SK-N-SH (cell line): ENCODE measurements around the gene PCNX2. TPM values are rescaled to one million over a fixed set of nuclear protein-coding genes. Genes with fewer than 3 reads are reported as not detected.

Experiments used
- CTCF ChIA-PET: fragments of 300-600, 350-600 bp; formaldehyde crosslinking; extraction: SDS; loops from one replicate; lab custom pipeline; 2021; lab: Yijun Ruan, JAX
- POLR2A ChIA-PET: fragments of 350-600 bp; sonication (Branson Sonifier 250); formaldehyde crosslinking; extraction: SDS; loops from one replicate; lab custom pipeline; 2020; ENCODE audit warnings: antibody characterized with exemption, inconsistent platforms; lab: Yijun Ruan, JAX
- DNase-seq: peaks from one replicate; pipeline ENCODE4 v3.0.0; 2012
- H2AFZ ChIP-seq: fragments of 200-600 bp; sonication (generic); 2 replicates; pipeline ENCODE4 v1.8.1; 2016; ENCODE audit warnings: antibody characterized with exemption, mild to moderate bottlenecking, low read depth
- H3F3A ChIP-seq: fragments of 200-600 bp; sonication (generic); replicated peaks from 2 replicates; pipeline ENCODE3; 2016; ENCODE audit warnings: antibody characterized with exemption, mild to moderate bottlenecking; ENCODE audit not compliant: insufficient read depth
- H3K27ac ChIP-seq, 2 experiments: fragments of 200-500 bp in 1 of 2; fragments of 200-600 bp in 1 of 2; sonication (Bioruptor generic) in 1 of 2; sonication (generic), shearing (Covaris generic) in 1 of 2; 2 replicates each; pipeline versions ENCODE4 v1.5.1 to v1.6.1; 2014 to 2016; ENCODE audit warnings: low read depth in 2 of 2, inconsistent platforms in 1 of 2, low read length in 1 of 2, mild to moderate bottlenecking in 1 of 2, mixed read lengths in 1 of 2
- H3K27me3 ChIP-seq: fragments of 200-600 bp; sonication (generic), shearing (Covaris generic); 2 replicates; pipeline ENCODE4 v1.6.1; 2016; ENCODE audit warnings: mixed run types; ENCODE audit not compliant: insufficient read depth
- H3K36me3 ChIP-seq, 2 experiments: fragments of 200-500 bp in 1 of 2; fragments of 200-600 bp in 1 of 2; sonication (Bioruptor generic) in 1 of 2; sonication (generic) in 1 of 2; replicated peaks in 1 of 2; 2 replicates each; pipeline versions ENCODE3 to v1.5.1; 2014 to 2016; ENCODE audit warnings: low read length in 1 of 2, mild to moderate bottlenecking in 1 of 2; ENCODE audit not compliant: insufficient read depth in 2 of 2, control insufficient read depth in 1 of 2
- H3K4me1 ChIP-seq, 2 experiments: fragments of 200-500 bp in 1 of 2; fragments of 200-600 bp in 1 of 2; sonication (Bioruptor generic) in 1 of 2; sonication (generic), shearing (Covaris generic) in 1 of 2; 2 replicates each; pipeline versions ENCODE4 v1.5.1 to v1.6.1; 2014 to 2016; ENCODE audit warnings: low read depth in 1 of 2, low read length in 1 of 2, mixed run types in 1 of 2; ENCODE audit not compliant: insufficient read depth in 2 of 2, control insufficient read depth in 1 of 2
- H3K4me2 ChIP-seq: fragments of 200-600 bp; sonication (generic), shearing (Covaris generic); 2 replicates; pipeline ENCODE4 v1.6.1; 2017; ENCODE audit warnings: mixed run types
- H3K4me3 ChIP-seq, 2 experiments: fragments of 200-500 bp in 1 of 2; fragments of 200-600 bp in 1 of 2; sonication (Bioruptor generic) in 1 of 2; sonication (generic), shearing (Covaris generic) in 1 of 2; 2 replicates each; pipeline versions ENCODE4 v1.5.1 to v1.8.1; 2014 to 2016; ENCODE audit warnings: low read depth in 2 of 2, inconsistent platforms in 1 of 2, low read length in 1 of 2, mild to moderate bottlenecking in 1 of 2, mixed read lengths in 1 of 2, moderate library complexity in 1 of 2
- H3K79me2 ChIP-seq: fragments of 200-600 bp; sonication (generic); 2 replicates; pipeline ENCODE4 v1.8.1; 2017; ENCODE audit warnings: mild to moderate bottlenecking; ENCODE audit not compliant: insufficient read depth
- H3K9ac ChIP-seq: fragments of 200-600 bp; sonication (generic); 2 replicates; pipeline ENCODE4 v1.6.1; 2017; ENCODE audit warnings: mixed run types
- H3K9me2 ChIP-seq: fragments of 200-600 bp; sonication (generic); 2 replicates; pipeline ENCODE4 v1.6.1; 2017; ENCODE audit warnings: mixed run types
- H3K9me3 ChIP-seq: fragments of 200-600 bp; sonication (generic); 2 replicates; pipeline ENCODE4 v1.6.1; 2017; ENCODE audit warnings: mixed run types, mild to moderate bottlenecking, moderate library complexity
- H4K20me1 ChIP-seq: fragments of 200-600 bp; sonication (generic); 2 replicates; pipeline ENCODE4 v1.6.1; 2017; ENCODE audit warnings: mild to moderate bottlenecking, mixed run types; ENCODE audit not compliant: insufficient read depth
- CHD2 ChIP-seq: fragments of 150-350 bp; IDR thresholded peaks from 2 replicates; pipeline ENCODE4 v1.6.1; 2018; ENCODE audit warnings: low read length; ENCODE audit not compliant: partially characterized antibody
- FOSL2 ChIP-seq: IDR thresholded peaks from 2 replicates; pipeline ENCODE4 v1.4.0; 2012; ENCODE audit warnings: low read depth, mild to moderate bottlenecking, moderate library complexity, borderline replicate concordance
- GATA2 ChIP-seq: sonication (generic); formaldehyde crosslinking; IDR thresholded peaks from 2 replicates; pipeline ENCODE4 v1.5.0; 2020; ENCODE audit warnings: mild to moderate bottlenecking, missing genetic modification reagents
- IRF3 ChIP-seq: fragments of 150-350 bp; IDR thresholded peaks from 2 replicates; pipeline ENCODE4 v1.6.1; 2016; ENCODE audit warnings: mild to moderate bottlenecking, low read depth, low read length
- JUND ChIP-seq: IDR thresholded peaks from 2 replicates; pipeline ENCODE4 v1.4.0; 2012
- MAX ChIP-seq: IDR thresholded peaks from 2 replicates; pipeline ENCODE4 v1.4.0; 2012; ENCODE audit warnings: low read depth
- RAD21 ChIP-seq: IDR thresholded peaks from 2 replicates; pipeline ENCODE4 v1.6.1; 2012; ENCODE audit warnings: mild to moderate bottlenecking, low read length
- SIN3A ChIP-seq: IDR thresholded peaks from 2 replicates; pipeline ENCODE4 v1.6.1; 2012; ENCODE audit warnings: low read depth, mild to moderate bottlenecking, low read length, moderate library complexity, borderline replicate concordance
- SMC3 ChIP-seq: IDR thresholded peaks from 2 replicates; pipeline ENCODE4 v1.6.1; 2012; ENCODE audit warnings: low read depth, low read length, improper control_type of control experiment
- USF1 ChIP-seq: IDR thresholded peaks from 2 replicates; pipeline ENCODE4 v1.4.0; 2012; ENCODE audit warnings: low read depth, borderline replicate concordance
- WGBS: methylation state at CpG from one replicate; pipeline ENCODE4 v1.1.6; 2017; ENCODE audit warnings: low lambda C conversion rate; 5-methylcytosine and 5-hydroxymethylcytosine counted together
- polyA plus RNA-seq, 3 experiments: library from polyadenylated mRNA; depleted of rRNA; stranded (reverse); fragments of >200 nt; gene quantifications; 2 replicates each; pipeline ENCODE4 v1.2.3, GENCODE V29; 2012
- TF ChIP-seq, protein P1 (sequence below): fragments of 150-350 bp; IDR thresholded peaks from 2 replicates; pipeline ENCODE4 v1.6.1; 2017; ENCODE audit warnings: antibody characterized with exemption, low read length, low read depth, borderline replicate concordance

Gene PCNX2
- polyA plus RNA-seq, 1 of the 3 experiments (the other 2 are of a cell fraction) = 10.6 TPM

DNA sequence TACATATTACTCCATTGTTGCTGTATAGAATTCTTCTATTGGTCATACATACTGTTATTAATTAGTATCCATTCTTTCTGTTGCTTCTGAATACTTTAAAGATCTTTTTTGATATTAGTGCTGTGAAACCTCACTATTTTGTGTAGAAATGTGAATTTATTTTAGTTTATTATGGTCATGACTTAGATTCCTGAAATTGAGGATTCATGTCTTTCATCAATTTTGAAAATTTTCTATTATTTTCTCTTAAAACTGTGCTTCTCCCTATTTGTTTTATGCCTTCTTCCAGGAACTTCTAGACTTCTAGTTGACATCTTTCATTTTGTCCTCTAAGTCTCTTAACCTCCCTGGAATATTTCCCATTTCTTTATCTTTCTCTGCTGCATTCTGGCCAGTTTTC lies 232.1 kb downstream of the PCNX2 start:
- Histone ChIP-seq H3K4me1 (no peaks in the 10 kb centered on the region), H2AFZ (no peak overlapping the region), H3K27ac (no peak overlapping the region), H3K4me2 (no peak overlapping the region), H4K20me1 (no peaks in the 10 kb centered on the region), H3K9me3 (no peaks in the 10 kb centered on the region), H3K36me3 (no peaks in the 10 kb centered on the region), H3K27me3 (no peaks in the 10 kb centered on the region), H3K79me2 (no peaks in the 10 kb centered on the region), H3K9ac (no peak overlapping the region), H3K4me3 (no peak overlapping the region), H3K9me2 (no peaks in the 10 kb centered on the region)
- no peak for DNase-seq
- POLR2A ChIA-PET = no interaction called here
- CTCF ChIA-PET = interaction anchor here (0.6 to 1.5 kb wide), 2 partner anchors 18 to 589 kb away, joined by 3 to 4 read pairs; no protein-coding TSS in a partner anchor
- no peak for TF ChIP-seq RAD21
- TF ChIP-seq, all 33 proteins: peak for 0
- no peaks in the 10 kb centered on the region for H3F3A ChIP-seq

GRCh38 chr1:233061265-233061664 lies 234.3 kb downstream of the PCNX2 start:
- no peak for DNase-seq
- POLR2A ChIA-PET = no interaction called here
- Histone ChIP-seq H2AFZ (no peak overlapping the region), H3K9me2 (no peaks in the 10 kb centered on the region), H3K27me3 (no peaks in the 10 kb centered on the region), H3K79me2 (no peaks in the 10 kb centered on the region), H3F3A (no peaks in the 10 kb centered on the region), H4K20me1 (no peaks in the 10 kb centered on the region), H3K4me1 (no peaks in the 10 kb centered on the region), H3K9me3 (no peaks in the 10 kb centered on the region), H3K36me3 (no peaks in the 10 kb centered on the region), H3K27ac (no peak overlapping the region), H3K4me2 (no peak overlapping the region), H3K9ac (no peak overlapping the region), H3K4me3 (no peak overlapping the region)
- 89% methylated on average over 5 of the region's 5 CpGs for WGBS
- CTCF ChIA-PET = no interaction called here
- TF ChIP-seq CHD2 (no peak), SIN3A (no peak), GATA2 (CRISPR knock-in tag) (no peak), FOSL2 (no peak), SMC3 (no peak), IRF3 (no peak), USF1 (no peak), JUND (no peak), MAX (no peak)
- TF ChIP-seq, protein P1, sequence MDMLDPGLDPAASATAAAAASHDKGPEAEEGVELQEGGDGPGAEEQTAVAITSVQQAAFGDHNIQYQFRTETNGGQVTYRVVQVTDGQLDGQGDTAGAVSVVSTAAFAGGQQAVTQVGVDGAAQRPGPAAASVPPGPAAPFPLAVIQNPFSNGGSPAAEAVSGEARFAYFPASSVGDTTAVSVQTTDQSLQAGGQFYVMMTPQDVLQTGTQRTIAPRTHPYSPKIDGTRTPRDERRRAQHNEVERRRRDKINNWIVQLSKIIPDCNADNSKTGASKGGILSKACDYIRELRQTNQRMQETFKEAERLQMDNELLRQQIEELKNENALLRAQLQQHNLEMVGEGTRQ = no peak
